T-cell (primary cell): ENCODE results near the gene ADCY1. TPM values are rescaled to one million over a fixed set of nuclear protein-coding genes. Genes with fewer than 3 reads are reported as not detected.
A peak's percentile ranks its signal among the peaks of the same experiment; 100 is the strongest.

Source experiments
- ATAC-seq, 4 experiments: fragments of 200-7000 bp in 3 of 4; fragments of 150-1000 bp in 1 of 4; cut with Tn5 transposase; replicated peaks in 1 of 4; 1 replicate in 3 of 4; 2 replicates in 1 of 4; pipeline ENCODE4 v1.10.0; 2021; ENCODE audit warnings: moderate library complexity in 3 of 4, mild to moderate bottlenecking in 2 of 4, moderate number of reproducible peaks in 1 of 4
- CTCF ChIA-PET, 2 donors: fragments of 300-600 bp; sonication (Branson Sonifier 250); formaldehyde crosslinking; loops; one replicate each; lab custom pipeline; 2022; ENCODE audit warnings: antibody characterized with exemption in 2 of 2; lab: Charles Lee
- POLR2A ChIA-PET, 2 donors: fragments of 300-600 bp; sonication (Branson Sonifier 250); formaldehyde crosslinking; loops; one replicate each; lab custom pipeline; 2022; ENCODE audit warnings: antibody characterized with exemption in 2 of 2; lab: Charles Lee
- DNase-seq, 35 experiments: peaks; one replicate each; pipeline versions ENCODE4 v3.0.0 to v3.0.0-alpha.2; 2013 to 2023
- H3K27ac ChIP-seq: one replicate; pipeline ENCODE4 v1.5.1; 2013; ENCODE audit warnings: low read length
- H3K27me3 ChIP-seq, 2 experiments: replicated peaks in 1 of 2; 1 replicate in 1 of 2; 2 replicates in 1 of 2; pipeline versions ENCODE4 v1.6.1 to v1.7.0; 2013; ENCODE audit warnings: low read length in 1 of 2, mixed read lengths in 1 of 2; ENCODE audit not compliant: control insufficient read depth in 2 of 2, insufficient read depth in 2 of 2; ENCODE audit errors: extremely low read depth in 1 of 2
- H3K36me3 ChIP-seq, 2 donors: 1 replicate in 1 of 2; 2 replicates in 1 of 2; pipeline versions ENCODE4 v1.6.1 to v1.7.0; 2013; ENCODE audit warnings: low read length in 1 of 2; ENCODE audit not compliant: control insufficient read depth in 2 of 2, insufficient read depth in 1 of 2; ENCODE audit errors: extremely low read depth in 1 of 2
- H3K4me1 ChIP-seq, 2 experiments: 1 replicate in 1 of 2; 2 replicates in 1 of 2; pipeline versions ENCODE4 v1.6.1 to v1.7.0; 2013; ENCODE audit warnings: low read length in 2 of 2, mixed read lengths in 1 of 2; ENCODE audit not compliant: insufficient read depth in 2 of 2, control insufficient read depth in 1 of 2; ENCODE audit errors: extremely low read depth in 1 of 2
- H3K4me3 ChIP-seq, 2 donors: 1 replicate in 1 of 2; 2 replicates in 1 of 2; pipeline versions ENCODE4 v1.5.1 to v1.7.0; 2013; ENCODE audit warnings: mild to moderate bottlenecking in 2 of 2, low read length in 1 of 2, moderate library complexity in 1 of 2; ENCODE audit not compliant: control insufficient read depth in 1 of 2; ENCODE audit errors: extremely low read depth in 1 of 2
- H3K9me3 ChIP-seq: 2 replicates; pipeline ENCODE4 v1.7.0; 2013
- H3K27ac Mint-ChIP-seq, 2 donors: one replicate each; pipeline ENCODE4 v1.8.0; 2020 to 2021; ENCODE audit warnings: mild to moderate bottlenecking in 2 of 2, mixed read lengths in 2 of 2
- H3K27me3 Mint-ChIP-seq, 2 donors: one replicate each; pipeline ENCODE4 v1.8.0; 2021 to 2022; ENCODE audit warnings: mixed read lengths in 2 of 2
- H3K36me3 Mint-ChIP-seq: one replicate; pipeline ENCODE4 v1.8.0; 2021; ENCODE audit warnings: mixed read lengths
- H3K4me1 Mint-ChIP-seq, 3 donors: one replicate each; pipeline ENCODE4 v1.8.0; 2020 to 2022; ENCODE audit warnings: mixed read lengths in 3 of 3, mild to moderate bottlenecking in 1 of 3
- H3K4me3 Mint-ChIP-seq, 3 donors: one replicate each; pipeline ENCODE4 v1.8.0; 2020 to 2022; ENCODE audit warnings: mild to moderate bottlenecking in 3 of 3, mixed read lengths in 3 of 3, moderate library complexity in 3 of 3
- H3K9me3 Mint-ChIP-seq, 3 donors: one replicate each; pipeline ENCODE4 v1.8.0; 2020 to 2022; ENCODE audit warnings: mixed read lengths in 3 of 3
- WGBS: methylation state at CpG from one replicate; pipeline ENCODE4 v1.1.5; 2013; ENCODE audit warnings: missing lambda C conversion rate; ENCODE audit not compliant: insufficient coverage; 5-methylcytosine and 5-hydroxymethylcytosine counted together
- total RNA-seq, 35 experiments: library from RNA in 6 of 35; stranded (reverse) in 6 of 35; fragments of 120-200 nt in 1 of 35; gene quantifications; one replicate each; pipeline versions ENCODE4 v1.2.1 to v1.2.4 and lab custom pipeline; 2013 to 2026

ADCY1 gene
- total RNA-seq, 5 donors from 2014 or later (not counting 1 experiment from before 2014, with no cell fraction given), result 0.03 to 0.44 (median 0.05) TPM

- Histone ChIP-seq H3K27ac (no peak overlapping the region), H3K4me3 (no peak overlapping the region), H3K36me3 (no peaks in the 10 kb centered on the region), H3K27me3 (peaks cover 0 to 30% of the 10 kb centered on the region in 2 experiments), H3K9me3 (no peaks in the 10 kb centered on the region), H3K4me1 (no peaks in the 10 kb centered on the region)
- ATAC-seq, result no peak
- H3K27ac Mint-ChIP-seq, result no peak overlapping the region
- no peak overlapping the region for H3K4me3 Mint-ChIP-seq
- ChIA-PET CTCF (interaction anchor here in 1 of 2 donors (0.7 kb wide), 1 partner anchor 1456 kb away, joined by 3 read pairs; no protein-coding TSS in a partner anchor), POLR2A (interaction anchor here in 1 of 2 donors (0.7 kb wide), 1 partner anchor 899 kb away, joined by 3 read pairs; no protein-coding TSS in a partner anchor)
- 69% methylated on average over 6 of the region's 14 CpGs for WGBS
- peaks cover 0 to 21% of the 10 kb centered on the region in 2 donors for H3K27me3 Mint-ChIP-seq
- H3K36me3 Mint-ChIP-seq, result no peaks in the 10 kb centered on the region
- H3K9me3 Mint-ChIP-seq, result no peaks in the 10 kb centered on the region
- H3K4me1 Mint-ChIP-seq, result no peaks in the 10 kb centered on the region
- peak in 1 of 35 experiments; percentile 14 for DNase-seq
These were observed 134.1 kb downstream of the ADCY1 start for GRCh38 chr7:45708046-45708950.

DNA sequence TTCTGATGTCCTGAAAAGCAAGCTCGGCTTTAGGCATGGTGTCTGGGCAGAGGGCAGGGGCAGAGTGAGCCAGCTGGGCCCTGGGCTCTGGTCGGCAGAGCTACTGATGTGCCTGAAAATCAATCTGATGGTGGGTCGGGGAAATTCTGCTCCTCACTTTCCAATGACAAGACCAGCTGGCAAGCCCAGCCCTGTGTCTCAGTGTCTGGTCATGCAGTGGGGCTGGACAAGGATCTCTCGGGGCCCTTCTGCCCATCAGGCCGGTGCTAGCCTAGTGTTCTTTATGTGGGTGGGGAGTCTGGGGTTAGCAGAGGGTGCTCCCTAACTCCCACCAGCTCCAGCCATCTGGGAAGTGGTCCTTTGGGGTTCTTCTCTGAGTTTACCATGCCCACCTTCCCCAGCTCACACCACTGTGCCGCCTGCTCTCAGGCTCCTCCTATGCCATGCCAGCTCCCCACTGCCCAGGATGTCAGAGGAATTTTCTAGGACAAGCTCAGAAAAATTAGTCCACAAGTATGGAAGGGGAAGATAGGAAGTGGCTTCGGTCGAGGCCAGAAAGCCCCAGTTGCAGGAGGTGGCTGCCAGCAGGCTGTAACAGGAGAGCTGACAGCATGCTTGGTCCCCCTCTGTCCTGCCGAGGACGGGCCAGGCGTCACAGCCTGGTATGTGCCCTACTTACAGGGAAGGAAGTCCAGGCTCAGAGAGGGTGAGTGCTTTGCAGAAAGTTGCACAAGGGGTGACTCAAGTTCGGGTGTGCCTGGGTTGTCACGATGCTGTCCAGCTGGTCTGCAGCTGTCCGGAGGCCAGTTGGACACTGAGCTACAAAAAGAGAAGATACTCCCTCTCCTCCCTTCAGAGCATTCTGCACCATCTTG lies 135.2 kb downstream of the ADCY1 start:
- Mint-ChIP-seq H3K9me3 (no peaks in the 10 kb centered on the region), H3K27me3 (peaks cover 0 to 18% of the 10 kb centered on the region in 2 donors), H3K4me3 (no peak overlapping the region), H3K36me3 (no peaks in the 10 kb centered on the region), H3K27ac (no peak overlapping the region), H3K4me1 (no peaks in the 10 kb centered on the region)
- no peak overlapping the region for H3K4me3 ChIP-seq
- H3K36me3 ChIP-seq, result no peaks in the 10 kb centered on the region
- H3K27ac ChIP-seq, result no peak overlapping the region
- no peaks in the 10 kb centered on the region for H3K9me3 ChIP-seq
- no peaks in the 10 kb centered on the region for H3K4me1 ChIP-seq
- POLR2A ChIA-PET, result interaction anchor here in 1 of 2 donors (0.7 kb wide), 1 partner anchor 900 kb away, joined by 3 read pairs; no protein-coding TSS in a partner anchor
- 73% methylated on average over 6 of the region's 14 CpGs for WGBS
- CTCF ChIA-PET, result no interaction called here
- ATAC-seq (no peak), DNase-seq (peak in 1 of 35 experiments; percentile 17)
- peaks cover 0 to 27% of the 10 kb centered on the region in 2 experiments for H3K27me3 ChIP-seq

- ChIA-PET POLR2A (no interaction called here), CTCF (no interaction called here)
- DNase-seq, result peak in 1 of 35 experiments; percentile 9
- Mint-ChIP-seq H3K36me3 (no peaks in the 10 kb centered on the region), H3K27me3 (peaks cover 0 to 18% of the 10 kb centered on the region in 2 donors), H3K9me3 (no peaks in the 10 kb centered on the region), H3K27ac (no peak overlapping the region), H3K4me1 (no peaks in the 10 kb centered on the region), H3K4me3 (no peak overlapping the region)
- no peak for ATAC-seq
- no peaks in the 10 kb centered on the region for H3K36me3 ChIP-seq
- H3K9me3 ChIP-seq, result no peaks in the 10 kb centered on the region
- H3K27me3 ChIP-seq, result peaks cover 0 to 26% of the 10 kb centered on the region in 2 experiments
- no peaks in the 10 kb centered on the region for H3K4me1 ChIP-seq
- 93% methylated on average over 11 of the region's 13 CpGs for WGBS
- H3K27ac ChIP-seq, result no peak overlapping the region
- no peak overlapping the region for H3K4me3 ChIP-seq
These were observed 136.3 kb downstream of the ADCY1 start for GRCh38 chr7:45710271-45711160.

DNA sequence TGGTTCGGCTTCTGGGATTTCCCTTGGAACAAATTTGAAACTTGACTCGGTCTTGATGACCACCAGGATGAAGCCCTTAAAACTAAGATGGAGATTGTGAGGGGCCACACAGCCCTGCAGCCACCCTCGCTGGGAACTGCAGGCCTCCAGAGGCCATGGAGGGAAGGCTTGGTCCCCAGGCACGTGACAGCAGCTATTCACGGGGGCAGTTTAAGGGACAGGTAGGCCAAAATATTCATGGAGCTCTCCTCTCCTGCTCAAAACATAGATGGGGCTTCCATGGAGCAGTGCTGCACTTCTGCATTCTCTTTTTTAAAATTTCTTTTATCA lies 137.0 kb downstream of the ADCY1 start:
- Mint-ChIP-seq H3K9me3 (no peaks in the 10 kb centered on the region), H3K27ac (no peak overlapping the region), H3K36me3 (no peaks in the 10 kb centered on the region), H3K27me3 (peaks cover 0 to 18% of the 10 kb centered on the region in 2 donors), H3K4me1 (no peaks in the 10 kb centered on the region), H3K4me3 (no peak overlapping the region)
- Histone ChIP-seq H3K9me3 (no peaks in the 10 kb centered on the region), H3K36me3 (no peaks in the 10 kb centered on the region), H3K4me1 (no peaks in the 10 kb centered on the region), H3K4me3 (no peak overlapping the region), H3K27ac (no peak overlapping the region), H3K27me3 (peaks cover 0 to 26% of the 10 kb centered on the region in 2 experiments)
- DNase-seq, result no peak
- ChIA-PET CTCF (no interaction called here), POLR2A (no interaction called here)
- WGBS, result 82% methylated on average over 4 of the region's 5 CpGs
- ATAC-seq, result no peak

DNA sequence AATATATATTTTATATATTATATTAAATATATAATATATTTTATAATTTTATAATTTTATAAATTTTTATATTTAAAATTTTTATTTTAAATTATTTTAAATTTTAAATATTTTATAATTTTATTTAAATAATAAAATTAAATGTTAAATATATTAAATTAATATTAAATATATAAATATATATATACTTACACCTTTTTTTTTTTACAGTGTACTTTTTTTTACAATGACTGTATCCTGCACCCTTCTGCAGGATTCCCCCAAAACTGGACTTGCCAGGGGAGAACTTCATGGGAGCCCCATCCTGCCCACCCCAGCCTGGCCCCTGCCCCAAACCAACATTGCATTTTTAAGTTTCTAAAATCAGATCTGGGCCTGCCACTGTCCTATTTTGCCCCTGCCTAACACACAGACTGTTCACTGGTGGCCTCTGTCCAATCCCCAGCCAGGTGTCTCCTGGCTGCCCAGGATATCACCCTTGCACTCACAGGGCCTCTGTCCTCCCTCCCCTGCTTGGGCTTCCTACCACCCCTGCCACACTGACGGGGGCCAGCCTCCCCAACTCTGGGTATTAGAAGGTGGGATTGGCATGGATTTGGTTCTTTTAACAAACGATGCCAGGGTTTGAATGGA lies 138.0 kb downstream of the ADCY1 start:
- H3K27ac Mint-ChIP-seq, result no peak overlapping the region
- Histone ChIP-seq H3K4me3 (no peak overlapping the region), H3K4me1 (no peaks in the 10 kb centered on the region), H3K36me3 (no peaks in the 10 kb centered on the region), H3K27ac (no peak overlapping the region), H3K27me3 (peaks cover 0 to 30% of the 10 kb centered on the region in 2 experiments), H3K9me3 (no peaks in the 10 kb centered on the region)
- CTCF ChIA-PET, result no interaction called here
- ATAC-seq, result no peak
- H3K9me3 Mint-ChIP-seq, result no peaks in the 10 kb centered on the region
- peaks cover 0 to 18% of the 10 kb centered on the region in 2 donors for H3K27me3 Mint-ChIP-seq
- H3K4me3 Mint-ChIP-seq, result no peak overlapping the region
- no peak for DNase-seq
- POLR2A ChIA-PET, result no interaction called here
- no peaks in the 10 kb centered on the region for H3K36me3 Mint-ChIP-seq
- no CpG with 5 or more reads among the region's 2 CpGs for WGBS
- H3K4me1 Mint-ChIP-seq, result no peaks in the 10 kb centered on the region
